Stimulated activated CD4-positive, alpha-beta T cell treated with anti-CD3 and anti-CD28 coated beads, Interleukin-15, amount 100 ng/mL, for 24 hours (primary cell): ENCODE results near the gene LZTFL1.

Source experiments
- DNase-seq: peaks from one replicate; pipeline ENCODE4 v3.0.0-alpha.2; 2020

The LZTFL1 gene

DNA sequence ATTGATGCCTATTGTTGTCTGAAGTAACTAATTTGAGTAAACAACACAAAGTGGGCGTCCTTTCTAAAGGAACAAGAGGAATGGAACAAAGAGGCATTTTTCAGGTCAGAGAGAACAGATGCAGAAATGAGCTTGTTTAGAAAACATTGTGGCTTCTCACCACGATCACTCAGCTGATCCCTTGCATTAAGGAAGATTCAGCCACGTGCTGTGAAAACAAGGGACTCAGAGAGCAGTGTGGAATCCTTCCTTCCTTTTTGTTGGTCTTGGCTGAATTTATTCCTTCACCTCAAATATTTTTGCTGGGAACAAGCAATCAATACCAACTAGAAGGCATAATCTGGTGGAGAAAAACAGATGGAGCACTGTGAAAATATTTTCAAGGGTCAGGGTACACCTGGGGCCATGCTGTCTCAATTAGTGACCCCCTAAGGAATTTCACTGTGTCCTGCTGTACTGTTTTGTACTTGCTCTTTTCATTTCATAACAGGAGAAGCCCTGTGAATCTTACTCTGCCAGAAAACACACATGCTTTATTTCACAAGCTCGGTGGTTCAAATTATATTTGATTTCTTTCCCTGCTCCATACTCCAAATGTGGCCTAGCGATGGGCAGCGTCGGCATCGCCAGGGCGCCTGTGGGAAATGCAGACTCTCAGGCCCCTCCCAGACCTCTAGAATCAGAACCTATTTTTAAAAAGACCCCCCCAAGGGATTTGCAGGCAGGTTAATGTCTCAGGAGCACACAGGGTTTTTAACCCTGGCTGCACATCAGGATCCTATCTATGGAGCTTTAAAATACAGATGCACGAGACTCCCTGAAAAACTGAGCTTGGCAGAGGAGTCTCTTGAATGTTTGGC is 34.0 kb downstream of the LZTFL1 start:
- DNase-seq: no peak

DNA sequence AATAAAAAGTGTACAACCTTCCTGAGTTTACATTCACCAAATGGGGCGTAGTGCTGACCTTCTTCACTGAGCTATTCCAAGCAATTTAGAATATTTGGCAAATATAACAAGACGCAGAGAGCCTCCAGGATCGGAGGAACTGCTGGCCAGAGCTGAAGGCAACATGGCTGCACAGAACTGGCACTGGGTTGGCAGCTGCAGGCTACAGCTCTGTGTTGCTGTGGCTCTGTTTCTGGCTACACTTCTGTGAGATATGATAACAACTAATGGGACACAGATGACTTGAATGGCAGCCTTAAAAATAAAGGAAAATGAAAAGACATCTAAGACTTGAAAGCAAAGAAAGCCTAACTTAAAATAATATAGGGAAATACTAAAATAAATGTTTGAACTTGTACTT is 34.8 kb downstream of the LZTFL1 start:
- DNase-seq: no peak

- DNase-seq: no peak
These were observed 35.8 kb downstream of the LZTFL1 start for GRCh38 chr3:45806072-45806471.

DNA sequence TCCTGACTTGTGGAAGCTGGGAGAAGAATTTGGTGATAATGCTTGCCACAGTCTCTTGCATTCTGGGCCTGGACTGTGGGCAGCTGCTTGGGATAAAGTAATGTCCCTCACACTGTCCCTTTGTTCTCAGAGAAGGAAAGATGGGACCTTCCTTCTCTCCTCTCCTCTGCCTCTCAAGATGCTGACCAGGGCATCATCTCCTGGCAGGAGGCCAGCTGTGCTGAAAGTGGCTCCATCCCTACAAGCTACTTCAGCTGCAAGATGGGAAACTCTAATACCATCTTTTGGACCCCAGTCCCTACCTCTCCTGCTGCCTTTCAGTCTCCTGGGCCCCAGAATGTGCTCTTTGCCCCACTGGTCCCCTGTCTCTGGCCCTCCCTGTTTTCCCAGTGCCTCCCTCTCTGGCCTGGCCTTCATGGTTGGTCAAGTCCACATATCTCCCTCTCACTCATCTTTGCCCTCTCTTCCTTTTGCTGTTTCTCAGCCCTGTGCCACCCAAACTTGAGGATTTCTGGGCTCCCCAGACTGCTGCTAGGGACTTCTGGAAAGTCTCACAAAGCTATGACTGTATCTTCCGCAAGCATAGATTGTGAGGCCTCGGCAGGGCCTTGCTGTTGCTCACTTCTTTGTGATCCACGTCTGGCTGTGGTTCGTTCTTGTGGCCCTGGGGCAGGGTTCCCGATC is 38.5 kb downstream of the LZTFL1 start:
- DNase-seq: no peak

- DNase-seq: no peak
These were observed 39.8 kb downstream of the LZTFL1 start for GRCh38 chr3:45802146-45802545.

DNA sequence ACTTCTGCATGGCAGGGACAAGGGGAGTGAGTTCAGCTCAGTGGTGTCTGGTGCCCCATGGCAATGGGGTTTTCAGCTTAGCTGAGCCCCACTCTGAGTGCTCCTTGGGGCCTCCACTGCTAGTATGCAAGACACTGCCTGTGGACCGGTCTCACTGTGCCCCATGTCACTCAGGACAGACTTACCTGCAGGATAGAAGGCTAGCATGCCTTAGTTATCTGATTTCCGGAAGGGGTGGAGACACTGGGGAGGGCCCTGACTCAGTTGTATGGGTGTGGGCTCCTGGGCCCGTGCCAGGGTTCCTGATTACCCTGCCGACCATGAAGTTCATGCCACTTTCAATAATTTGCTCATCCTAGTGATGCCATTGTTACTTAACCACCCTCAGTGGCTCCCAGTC is 41.3 kb downstream of the LZTFL1 start:
- no peak for DNase-seq

DNA sequence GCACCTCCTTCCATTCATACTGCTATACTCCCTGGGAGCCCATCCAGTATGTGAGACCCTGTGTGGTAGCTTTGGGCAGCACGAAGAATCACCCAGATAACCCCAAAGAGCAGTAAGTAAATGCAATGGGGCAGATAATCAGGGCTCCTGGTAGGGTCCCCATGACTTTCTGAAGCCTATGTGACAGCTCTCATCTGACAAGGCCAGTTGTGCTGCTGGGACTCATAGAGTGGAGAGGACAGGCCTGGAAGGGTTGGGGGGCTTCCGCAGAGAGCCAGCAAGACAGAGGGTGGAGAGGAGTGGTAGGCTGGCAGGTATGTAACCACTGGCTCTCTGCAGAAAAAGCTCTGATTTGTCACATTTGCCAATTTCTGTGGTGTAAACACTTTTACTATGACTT is 42.3 kb downstream of the LZTFL1 start:
- no peak for DNase-seq

GRCh38 chr3:45798034-45798433 is 43.9 kb downstream of the LZTFL1 start:
- DNase-seq: no peak

DNA sequence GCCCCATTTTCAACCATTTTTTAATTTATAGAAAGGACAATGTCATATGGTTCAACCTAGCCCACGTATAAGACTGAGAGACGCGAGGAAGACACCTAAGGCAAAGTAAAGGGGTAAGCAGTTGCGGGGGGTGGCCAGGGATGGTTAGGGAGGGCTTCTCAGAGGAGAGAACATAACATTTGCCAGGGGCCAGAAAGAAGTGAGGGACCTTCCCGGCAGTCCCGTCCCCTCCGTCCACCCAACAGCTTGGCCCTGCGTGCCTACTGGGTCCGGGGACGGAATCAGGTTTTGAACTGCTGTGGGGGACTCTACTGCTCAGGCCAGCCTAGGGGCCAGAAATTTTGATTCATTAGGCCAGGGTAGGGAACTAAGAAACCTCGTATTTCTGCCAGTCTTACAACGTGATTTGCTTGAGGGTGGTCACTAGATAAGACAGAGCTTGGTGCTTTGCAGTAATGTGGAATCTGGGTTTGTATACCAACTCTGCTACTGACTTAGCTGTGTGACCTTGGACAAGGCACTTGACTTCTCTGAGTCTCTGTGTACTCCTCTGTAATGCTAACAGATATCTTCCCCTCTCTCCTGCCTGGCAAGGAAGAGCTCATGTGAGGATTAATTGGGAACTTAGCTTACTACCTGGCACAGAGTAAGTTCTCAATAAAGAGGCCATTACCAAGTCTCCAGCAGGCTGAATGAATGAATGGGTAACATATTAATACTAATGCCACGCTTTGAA is 44.8 kb downstream of the LZTFL1 start:
- DNase-seq: no peak

DNA sequence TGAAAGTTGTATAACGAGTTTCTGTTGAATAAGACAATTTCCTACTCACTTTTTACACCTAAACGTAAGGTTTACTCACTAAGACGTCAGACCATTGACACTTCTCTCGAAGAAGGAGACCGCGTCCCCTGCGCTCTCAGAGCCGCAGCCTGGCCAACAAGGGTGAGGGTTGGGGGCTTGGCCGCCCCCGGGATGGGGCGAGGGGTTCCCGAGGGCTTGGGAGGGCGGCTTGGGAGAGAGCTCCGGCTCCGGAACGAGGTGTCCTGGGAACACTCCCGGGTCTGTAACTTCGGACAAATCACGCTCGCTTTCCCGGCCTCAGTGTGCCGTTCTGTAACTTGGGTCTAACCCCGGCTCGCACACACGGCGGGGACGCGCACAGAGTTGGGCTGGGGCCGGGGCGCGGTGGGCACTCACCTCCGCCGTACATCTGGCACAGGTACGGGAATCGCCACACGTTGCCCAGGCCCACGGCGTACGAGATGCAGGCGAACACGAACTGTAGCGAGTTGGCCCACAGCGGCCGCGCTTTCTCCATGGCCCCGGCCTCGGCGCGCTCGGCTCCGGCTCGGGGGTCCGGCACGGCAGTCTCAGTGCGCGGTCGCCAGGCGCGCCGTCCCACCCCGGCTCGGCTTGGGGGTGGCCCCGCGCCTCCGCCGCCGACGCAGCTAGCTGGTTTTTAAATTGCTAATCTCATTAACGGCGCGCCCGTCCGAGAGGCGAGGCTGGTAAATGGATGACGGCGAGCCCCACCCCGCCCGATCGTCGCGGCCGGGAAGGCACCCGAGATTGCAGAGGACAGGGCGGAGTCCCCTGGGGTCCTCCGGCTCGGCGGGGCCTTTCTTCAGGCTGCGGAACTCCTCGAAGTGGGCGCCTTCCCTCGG is 45.8 kb downstream of the LZTFL1 start, which contains the start of gene SLC6A20:
SLC6A20 (minus strand) TSS at position 655 of the 884 bp plus-strand sequence; CDS start at position 538, 117 bp downstream.
- peak; percentile 40 for DNase-seq

DNA sequence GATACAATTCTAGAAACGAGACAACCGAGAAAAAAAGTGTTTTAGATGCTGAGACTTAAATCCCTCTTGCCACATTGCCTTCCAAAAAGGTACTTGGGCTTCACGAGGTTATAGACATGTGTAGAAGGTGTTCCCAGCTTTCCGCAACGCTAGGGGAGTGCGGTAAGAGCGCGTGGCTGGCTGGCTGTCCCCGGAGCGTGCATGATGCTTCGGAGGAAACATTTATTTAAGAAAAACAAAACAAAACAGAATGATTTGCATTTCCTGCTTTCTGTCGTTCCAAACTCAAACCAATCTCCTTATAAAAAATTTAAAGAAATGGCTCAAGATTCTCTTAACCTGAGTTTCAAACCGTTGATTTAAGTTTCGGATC is 46.4 kb downstream of the LZTFL1 start:
- DNase-seq: no peak

DNA sequence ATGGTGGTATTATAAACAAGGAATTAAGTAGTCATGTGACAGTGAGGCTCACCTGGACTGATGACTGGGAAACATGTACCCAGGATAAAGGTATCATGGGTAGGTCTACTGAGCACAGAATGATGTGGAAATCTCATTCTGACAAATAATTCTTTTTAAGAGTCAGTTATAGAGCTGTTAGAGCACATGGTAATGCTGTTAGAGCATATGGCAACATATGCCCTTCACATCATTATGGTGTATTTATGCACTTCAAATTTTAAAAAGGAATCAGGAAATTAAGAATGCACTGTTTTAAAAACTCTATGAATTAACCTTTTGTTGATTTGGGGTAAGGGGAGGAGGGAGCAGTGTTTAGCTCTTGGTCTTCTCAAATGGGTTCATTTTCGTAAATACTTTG is 47.3 kb downstream of the LZTFL1 start:
- DNase-seq: no peak

DNA sequence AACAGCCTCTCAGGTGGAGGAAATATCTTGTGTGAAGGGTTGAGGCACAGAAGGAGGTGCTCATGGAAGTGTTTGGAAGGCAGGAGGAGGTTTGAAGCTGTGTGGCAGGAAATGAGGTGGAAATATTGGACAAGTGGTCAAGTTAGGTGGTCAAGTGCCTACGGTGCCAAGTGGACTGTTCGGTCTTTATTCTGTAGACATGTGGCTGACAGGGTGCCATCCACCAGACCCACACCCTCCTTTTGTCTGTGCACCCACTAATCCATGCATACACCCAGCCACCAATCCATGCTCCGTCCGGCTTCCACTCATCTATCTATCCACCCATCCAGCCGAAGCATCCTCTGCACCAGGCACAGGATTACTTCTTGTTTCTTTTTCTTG is 47.8 kb downstream of the LZTFL1 start:
- no peak for DNase-seq

DNA sequence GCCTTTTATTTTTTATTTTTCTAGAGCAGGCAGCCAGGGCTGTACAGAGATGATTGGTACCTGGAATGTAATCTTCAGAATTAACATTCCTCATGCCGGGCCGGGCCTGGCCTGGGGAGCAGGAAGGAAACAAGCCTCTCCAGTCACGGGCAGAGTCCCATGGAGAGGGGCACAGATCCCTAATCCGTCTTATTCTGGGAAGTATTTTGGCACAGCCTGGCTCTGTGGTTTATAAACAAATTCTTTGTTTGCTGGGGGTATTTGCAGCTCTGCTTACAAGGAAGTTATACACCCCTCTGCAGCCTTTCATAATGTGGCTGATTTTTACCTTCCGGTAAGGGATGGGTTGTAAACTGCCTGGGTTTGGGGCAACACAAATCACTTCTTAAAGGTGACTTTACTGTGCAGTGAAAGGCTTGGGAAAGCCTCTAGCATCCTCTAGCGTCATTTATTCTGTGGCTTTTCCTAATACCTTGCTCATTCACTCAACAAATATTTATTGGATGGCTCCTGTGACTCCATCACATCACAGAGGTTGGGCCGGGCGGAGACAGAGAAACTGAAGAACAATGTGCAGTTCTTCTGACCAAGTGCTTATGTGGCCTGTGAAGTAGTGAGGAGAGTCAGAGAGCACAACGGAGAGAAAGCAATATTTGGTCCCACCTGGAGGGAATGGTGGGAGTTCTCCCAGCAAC is 48.3 kb downstream of the LZTFL1 start:
- no peak for DNase-seq

DNA sequence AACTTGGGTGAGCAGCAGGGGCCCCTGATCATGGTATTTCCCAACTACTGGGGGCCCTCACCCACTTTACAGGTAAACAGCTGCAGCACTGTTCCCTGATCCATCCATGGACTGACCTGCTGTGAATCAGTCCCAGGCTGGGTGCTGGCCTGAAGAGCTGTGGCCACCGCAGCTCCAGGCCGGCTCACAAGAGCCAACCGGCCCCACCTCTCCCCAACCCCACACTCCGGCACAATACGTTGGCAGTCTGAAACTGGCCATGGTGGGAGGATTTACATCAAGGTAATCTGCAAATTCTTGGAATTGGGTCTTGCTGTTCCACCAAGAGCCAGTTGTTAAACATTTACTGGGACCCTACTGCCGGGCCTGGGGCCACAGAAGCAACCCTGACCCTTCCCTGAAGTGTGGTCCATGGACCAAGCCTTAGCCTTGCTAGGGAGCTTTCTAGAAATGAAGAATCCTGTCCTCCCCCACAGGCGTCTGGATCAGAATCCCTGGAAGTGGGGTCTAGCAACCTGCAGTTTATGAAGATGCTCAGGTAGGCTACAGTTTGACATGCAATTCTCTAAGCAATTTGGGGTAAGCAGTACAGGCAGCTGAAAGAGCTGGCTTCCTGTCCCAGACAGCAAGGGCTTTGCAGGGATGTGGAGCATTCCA is 49.3 kb downstream of the LZTFL1 start:
- no peak for DNase-seq

DNA sequence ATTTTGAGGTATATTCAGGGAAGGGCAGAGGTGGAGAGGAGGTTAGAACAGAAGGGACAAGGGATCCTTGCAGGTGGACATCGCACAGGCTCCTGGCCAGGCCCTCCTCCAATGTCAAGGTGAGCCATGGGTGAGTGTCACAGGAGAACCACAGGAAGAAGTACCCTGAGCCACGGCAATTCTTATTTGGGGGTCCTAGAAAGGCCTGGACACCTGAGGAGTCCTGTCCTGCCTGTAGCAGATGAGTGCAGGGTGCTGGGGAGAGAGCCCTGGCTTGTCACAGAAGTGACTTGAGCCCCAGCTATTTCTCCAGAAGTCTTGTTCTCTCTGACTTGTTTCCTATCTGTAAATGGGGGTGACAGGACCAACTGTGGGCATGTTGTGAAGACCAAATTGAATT is 49.9 kb downstream of the LZTFL1 start:
- no peak for DNase-seq

GRCh38 chr3:45790596-45790995 is 51.3 kb downstream of the LZTFL1 start:
- DNase-seq: no peak

DNA sequence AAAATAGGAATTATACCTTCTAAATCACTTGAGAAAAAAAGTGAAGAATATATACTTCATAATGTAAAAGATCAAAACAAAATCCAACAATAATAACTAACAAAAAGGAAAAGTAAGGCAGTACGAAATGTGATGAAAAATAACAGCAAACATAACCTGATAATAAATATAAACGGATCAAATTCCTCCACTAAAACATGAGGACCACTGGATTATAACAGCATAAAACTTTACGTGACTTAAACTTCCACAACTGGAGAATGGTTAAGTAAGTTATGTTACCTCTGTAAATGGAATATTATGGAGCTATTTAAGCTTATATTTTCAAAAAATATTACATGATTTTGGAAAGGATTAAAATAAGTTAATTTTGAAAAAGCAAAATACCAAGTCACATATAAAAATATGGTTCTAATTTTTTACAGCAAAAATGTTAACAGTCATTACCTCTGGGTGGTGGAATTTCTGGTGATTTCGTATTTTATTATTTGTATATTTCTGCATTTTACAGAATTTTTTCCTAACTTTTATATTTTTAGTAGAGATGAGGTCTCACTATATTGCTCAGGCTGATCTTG is 52.6 kb downstream of the LZTFL1 start:
- no peak for DNase-seq

- no peak for DNase-seq
These were observed 54.4 kb downstream of the LZTFL1 start for GRCh38 chr3:45787551-45787950.

- no peak for DNase-seq
These were observed 55.0 kb downstream of the LZTFL1 start for GRCh38 chr3:45786801-45787495.
